Left ventricle myocardium inferior (tissue), 1 donor: ENCODE measurements around the gene PADI4. TPM values are rescaled to one million over a fixed set of nuclear protein-coding genes. Genes with fewer than 3 reads are reported as not detected.

ENCODE experiments used
- DNase-seq: peaks from one replicate; pipeline ENCODE4 v3.0.0-alpha.2; 2020
- H3K27ac ChIP-seq: fragments of 200-600 bp; replicated peaks from 2 replicates; pipeline ENCODE4 v1.8.0; 2021
- H3K27me3 ChIP-seq: fragments of 200-600 bp; 2 replicates; pipeline ENCODE4 v1.8.0; 2021; ENCODE audit warnings: low read depth
- H3K36me3 ChIP-seq: fragments of 200-600 bp; 2 replicates; pipeline ENCODE4 v1.8.0; 2021
- H3K4me1 ChIP-seq: fragments of 200-600 bp; 2 replicates; pipeline ENCODE4 v1.8.0; 2021
- H3K4me3 ChIP-seq: fragments of 200-600 bp; 2 replicates; pipeline ENCODE4 v1.8.0; 2021; ENCODE audit warnings: mild to moderate bottlenecking, moderate library complexity
- H3K9me3 ChIP-seq: fragments of 200-600 bp; replicated peaks from 2 replicates; pipeline ENCODE4 v1.8.0; 2021
- CTCF ChIP-seq: fragments of 200-600 bp; IDR thresholded peaks from 2 replicates; pipeline ENCODE4 v1.8.0; 2021; ENCODE audit warnings: antibody characterized with exemption, mild to moderate bottlenecking, borderline replicate concordance
- intact Hi-C: fragments of 100-400 bp; cut with micrococcal nuclease; formaldehyde crosslinking; loops from one replicate; pipeline ENCODE4 v1.11.0; 2022
- total RNA-seq: library from RNA; stranded (reverse); fragmentation: NEBNext Ultra II Directional; extraction: Animal tissue kit (Norgen Biotek cat#: 25700); gene quantifications from one replicate; pipeline ENCODE4 v1.2.1, GENCODE V29; 2021
- donor health status: DM: no; HTN: yes; CAD: no; lungs with severe emphysema.

PADI4 gene
- total RNA-seq, 1 donor from 2014 or later = 0.22 TPM

DNA sequence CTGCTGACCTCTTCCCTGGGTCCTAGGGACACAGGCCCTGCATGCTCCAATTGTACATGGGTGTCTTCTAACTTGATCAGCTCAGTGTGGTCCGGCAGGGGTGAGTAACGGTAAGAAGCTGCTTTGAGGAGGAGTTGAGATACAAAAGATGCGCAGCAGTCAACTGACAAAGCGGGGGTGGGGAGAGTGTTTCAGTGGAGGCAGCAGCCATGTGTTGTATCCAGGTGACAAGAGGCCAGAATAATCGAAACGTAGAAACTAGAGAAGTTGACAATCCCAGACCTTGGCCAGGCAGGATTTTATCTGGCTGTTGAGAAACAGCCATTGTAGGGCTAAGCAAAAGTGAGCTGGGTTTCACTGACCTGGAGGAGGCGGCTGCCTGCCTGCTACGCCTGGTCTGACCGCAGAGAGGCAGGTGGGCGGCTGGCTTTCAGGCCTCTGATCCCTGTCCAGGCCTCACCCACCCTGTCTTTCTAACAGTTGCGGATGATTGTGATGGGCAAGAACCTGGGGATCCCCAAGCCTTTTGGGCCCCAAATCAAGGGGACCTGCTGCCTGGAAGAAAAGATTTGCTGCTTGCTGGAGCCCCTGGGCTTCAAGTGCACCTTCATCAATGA lies 92.8 kb downstream of the PADI4 start:
- Histone ChIP-seq H3K36me3 (no peaks in the 10 kb centered on the region), H3K9me3 (no peaks in the 10 kb centered on the region), H3K27ac (no peak overlapping the region), H3K27me3 (peaks cover 33% of the 10 kb centered on the region), H3K4me1 (no peaks in the 10 kb centered on the region), H3K4me3 (no peak overlapping the region)
- TF ChIP-seq CTCF = no peak
- intact Hi-C loops = no loop called here
- no peak for DNase-seq

- Histone ChIP-seq H3K27ac (no peak overlapping the region), H3K27me3 (peaks cover 33% of the 10 kb centered on the region), H3K9me3 (no peaks in the 10 kb centered on the region), H3K4me3 (no peak overlapping the region), H3K36me3 (no peaks in the 10 kb centered on the region), H3K4me1 (no peaks in the 10 kb centered on the region)
- intact Hi-C loops = no loop called here
- no peak for DNase-seq
- TF ChIP-seq CTCF = no peak
Observed at GRCh38 chr1:17401841-17402240, 93.8 kb downstream of the PADI4 start.

DNA sequence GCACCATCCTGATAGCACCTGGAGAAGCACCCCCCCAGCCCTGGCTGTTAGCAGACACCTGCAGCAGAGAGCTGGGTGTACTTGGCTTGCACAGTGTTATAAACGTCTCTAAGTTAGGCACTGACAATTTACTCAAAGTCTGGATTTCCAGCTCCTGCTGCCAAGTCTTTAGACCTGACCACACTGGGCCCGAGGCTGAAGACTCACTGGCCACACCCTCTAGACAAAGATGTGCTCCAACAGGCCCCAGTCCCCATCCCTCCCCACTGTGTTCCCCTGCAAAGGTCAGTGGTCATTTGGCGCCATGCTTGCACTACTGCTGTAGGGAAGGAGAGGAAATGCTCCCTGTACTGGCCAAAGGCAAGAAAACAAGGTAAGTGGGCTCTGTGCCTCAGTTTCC lies 95.1 kb downstream of the PADI4 start:
- Histone ChIP-seq H3K27me3 (peaks cover 32% of the 10 kb centered on the region), H3K4me1 (no peaks in the 10 kb centered on the region), H3K4me3 (no peak overlapping the region), H3K9me3 (no peaks in the 10 kb centered on the region), H3K36me3 (peaks cover 4% of the 10 kb centered on the region), H3K27ac (no peak overlapping the region)
- intact Hi-C loops = no loop called here
- DNase-seq = no peak
- TF ChIP-seq CTCF = no peak

- TF ChIP-seq CTCF = no peak
- Histone ChIP-seq H3K27ac (no peak overlapping the region), H3K4me1 (no peaks in the 10 kb centered on the region), H3K4me3 (no peak overlapping the region), H3K36me3 (peaks cover 14% of the 10 kb centered on the region), H3K9me3 (no peaks in the 10 kb centered on the region), H3K27me3 (peaks cover 28% of the 10 kb centered on the region)
- intact Hi-C loops = no loop called here
- no peak for DNase-seq
Observed at GRCh38 chr1:17404034-17404684, 96.2 kb downstream of the PADI4 start.

- intact Hi-C loops = no loop called here
- no peaks in the 10 kb centered on the region for H3K9me3 ChIP-seq
- H3K4me3 ChIP-seq = no peak overlapping the region
- peaks cover 21% of the 10 kb centered on the region for H3K36me3 ChIP-seq
- TF ChIP-seq CTCF = no peak
- peaks cover 5% of the 10 kb centered on the region for H3K4me1 ChIP-seq
- H3K27me3 ChIP-seq = peaks cover 26% of the 10 kb centered on the region
- no peak overlapping the region for H3K27ac ChIP-seq
- DNase-seq = no peak
Observed at GRCh38 chr1:17404820-17405219, 96.8 kb downstream of the PADI4 start.
